GM21515 (cell line): Measurements from ENCODE around the gene MRPL1.

ENCODE experiments used
- ATAC-seq: cut with Tn5 transposase; IDR thresholded peaks from one replicate; pipeline ENCODE4 v1.9.1; 2021; ENCODE audit not compliant: unreplicated experiment

The MRPL1 gene

DNA sequence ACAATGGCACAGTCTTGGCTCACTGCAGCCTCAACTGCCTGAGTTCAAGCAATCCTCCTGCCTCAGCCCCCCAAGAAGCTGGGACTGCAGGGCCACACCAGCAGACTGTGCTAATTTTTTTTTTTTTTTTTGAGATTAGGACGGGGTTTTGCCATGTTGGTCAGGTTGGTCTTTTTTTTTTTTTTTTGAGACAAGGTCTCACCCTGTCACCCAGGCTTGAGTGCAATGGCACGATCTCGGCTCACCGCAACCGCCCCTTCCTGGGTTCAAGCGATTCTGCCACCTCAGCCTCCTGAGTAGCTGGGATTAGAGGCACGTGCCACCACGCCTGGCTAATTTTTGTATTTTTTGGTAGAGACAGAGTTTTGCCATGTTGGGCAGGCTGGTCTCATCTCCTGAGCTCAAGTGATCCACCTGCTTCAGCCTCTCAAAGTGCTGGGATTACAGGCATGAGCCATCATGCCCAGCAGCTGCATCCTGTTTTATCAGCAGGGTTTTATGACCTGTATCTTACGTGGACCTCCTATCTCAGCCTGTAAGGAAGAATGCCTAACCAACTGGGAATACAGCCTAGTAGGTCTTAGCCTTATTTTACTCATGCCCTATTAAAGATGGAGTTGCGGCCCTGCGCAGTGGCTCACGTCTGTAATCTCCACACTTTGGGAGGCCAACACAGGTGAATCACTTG lies 13.2 kb upstream of the MRPL1 start:
- no peak for ATAC-seq

DNA sequence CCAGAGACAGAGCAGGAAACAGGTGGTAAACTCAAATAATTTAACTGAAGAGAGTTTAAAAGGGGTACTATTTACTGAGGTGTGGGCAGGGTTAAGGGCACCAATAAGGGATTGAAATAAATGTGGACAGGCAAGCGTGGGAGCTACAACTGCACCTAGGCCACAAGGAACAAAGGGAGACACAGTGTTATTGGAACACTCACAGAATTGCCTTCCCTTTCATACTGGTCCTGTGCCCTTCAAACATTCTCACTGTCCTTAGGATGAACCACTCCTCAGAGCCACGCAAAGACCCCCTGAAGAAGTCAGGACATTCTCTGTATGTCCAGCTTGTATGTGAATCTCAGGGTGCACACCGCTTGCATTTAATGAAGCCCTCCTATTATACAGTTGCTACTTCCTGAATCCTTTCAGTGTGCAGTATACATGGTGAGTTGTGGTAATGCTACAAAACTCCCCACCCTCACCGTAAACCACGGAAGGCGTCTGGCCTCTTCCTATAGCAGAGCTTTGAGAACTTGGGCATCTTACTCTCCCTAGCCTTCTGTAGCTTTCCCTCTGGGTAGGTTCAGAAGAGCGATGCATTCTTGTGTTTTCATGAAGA lies 9.6 kb upstream of the MRPL1 start:
- peak; percentile 92 for ATAC-seq

GRCh38 chr4:77854431-77855111 lies 8.1 kb upstream of the MRPL1 start:
- no peak for ATAC-seq

DNA sequence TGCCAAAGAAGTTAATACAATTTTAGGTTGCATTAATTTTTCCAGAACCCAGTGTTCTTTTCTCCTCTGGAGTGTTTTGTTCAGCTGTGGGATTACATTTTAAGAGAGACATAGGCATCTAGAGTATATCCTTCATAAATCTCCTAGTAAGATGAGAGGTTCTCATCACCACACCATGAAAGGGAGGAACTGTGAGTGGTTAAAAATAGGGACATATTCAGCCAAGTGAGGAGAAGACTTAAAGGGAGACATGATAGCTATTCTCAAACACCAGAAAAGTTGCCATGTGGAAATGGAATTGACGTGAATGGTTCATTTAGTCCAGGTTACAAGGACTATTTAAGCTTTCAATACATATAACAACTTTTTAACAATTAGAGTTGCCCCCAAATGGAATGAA lies 6.5 kb upstream of the MRPL1 start:
- no peak for ATAC-seq

GRCh38 chr4:77859256-77859655 lies 3.4 kb upstream of the MRPL1 start:
- no peak for ATAC-seq

GRCh38 chr4:77861495-77861894 lies 1.1 kb upstream of the MRPL1 start:
- ATAC-seq: no peak

GRCh38 chr4:77863341-77863740 lies 711 bp downstream of the MRPL1 start:
- peak; percentile 4 for ATAC-seq

- no peak for ATAC-seq
Observed at GRCh38 chr4:77865259-77865658, 2.6 kb downstream of the MRPL1 start.

GRCh38 chr4:77872723-77873445 lies 10.3 kb downstream of the MRPL1 start:
- no peak for ATAC-seq

- no peak for ATAC-seq
Observed at GRCh38 chr4:77877167-77877566, 14.5 kb downstream of the MRPL1 start.

GRCh38 chr4:77877771-77878565 lies 15.3 kb downstream of the MRPL1 start:
- ATAC-seq: no peak

DNA sequence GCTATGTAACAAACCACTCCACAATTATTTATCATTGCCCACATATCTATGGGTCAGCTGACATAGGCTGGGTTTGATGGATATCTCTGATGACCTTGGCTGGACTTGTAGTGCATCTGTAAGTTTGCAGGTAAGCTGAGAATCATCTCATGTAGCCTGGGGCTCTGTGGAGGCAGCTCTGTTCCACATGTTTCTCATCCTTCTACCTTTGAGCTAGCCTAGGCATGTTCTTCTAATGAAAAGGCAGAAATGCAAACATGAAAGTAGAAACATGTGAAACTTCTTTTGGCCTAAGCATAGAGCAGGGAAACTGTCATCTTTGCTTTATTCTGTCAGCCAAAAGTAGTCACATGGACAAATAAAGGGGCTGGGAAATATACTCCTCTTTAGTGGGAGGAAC lies 18.2 kb downstream of the MRPL1 start:
- peak; percentile 47 for ATAC-seq

GRCh38 chr4:77881460-77882295 lies 19.0 kb downstream of the MRPL1 start:
- ATAC-seq: peak; percentile 10

DNA sequence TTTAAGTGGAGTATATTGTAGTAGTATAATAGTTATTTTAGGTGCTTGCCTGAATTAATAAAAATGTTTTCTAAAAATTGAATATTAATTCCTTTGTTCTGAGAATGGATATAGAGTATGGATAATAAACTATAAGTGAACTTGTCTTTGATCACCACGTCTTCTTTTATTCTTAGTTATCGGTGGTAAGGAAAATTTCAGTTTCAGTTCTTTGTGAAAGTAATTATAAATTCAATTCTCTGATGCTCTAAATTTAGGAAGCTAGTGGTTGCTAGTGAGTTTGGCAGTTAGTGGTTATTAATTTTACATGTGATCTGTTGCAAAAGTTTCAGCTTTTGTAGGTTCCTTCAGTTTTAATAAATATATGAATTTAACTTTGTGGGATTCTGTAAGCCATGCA lies 30.8 kb downstream of the MRPL1 start:
- ATAC-seq: no peak

DNA sequence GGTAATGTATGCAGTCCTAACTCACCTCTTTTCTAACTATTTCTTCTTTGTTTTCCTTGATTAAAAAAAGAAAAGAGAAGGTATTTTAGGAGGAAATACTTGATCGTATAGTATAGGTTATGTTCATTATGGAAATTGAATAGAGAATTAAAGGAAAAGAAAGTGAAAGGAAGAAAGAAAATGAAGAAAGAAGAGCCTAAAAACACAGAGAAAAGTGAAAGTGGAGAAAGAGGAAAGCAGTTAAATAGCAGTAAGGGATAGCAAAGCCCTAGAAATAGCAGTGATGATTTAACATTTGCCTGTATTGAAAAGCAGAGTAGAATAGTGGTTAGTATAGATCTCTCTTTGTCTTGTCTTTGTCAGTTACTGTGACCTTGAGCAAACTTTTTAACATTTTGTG lies 37.0 kb downstream of the MRPL1 start:
- ATAC-seq: no peak

GRCh38 chr4:77903186-77903585 lies 40.6 kb downstream of the MRPL1 start:
- ATAC-seq: no peak

GRCh38 chr4:77905651-77906263 lies 43.1 kb downstream of the MRPL1 start:
- ATAC-seq: no peak

DNA sequence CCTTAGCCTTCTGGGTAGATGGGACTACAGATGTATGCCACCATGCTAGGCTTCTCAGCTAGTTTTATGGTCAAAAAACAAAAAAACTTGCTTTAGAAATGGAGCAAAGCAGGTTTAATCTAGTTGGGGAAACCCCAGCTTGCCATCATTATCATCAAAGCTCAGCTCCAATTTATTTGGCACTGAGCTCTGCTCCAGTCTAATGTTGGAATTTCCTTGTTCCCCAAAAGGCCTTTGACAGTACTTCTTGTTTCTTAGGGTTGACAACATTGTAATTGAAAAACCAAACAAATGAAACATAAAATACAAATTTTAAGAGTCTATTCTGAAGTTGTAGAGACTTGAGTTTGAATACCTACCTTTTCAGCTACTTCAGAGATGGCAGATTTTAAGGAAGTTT lies 48.0 kb downstream of the MRPL1 start:
- ATAC-seq: no peak

GRCh38 chr4:77911091-77911490 lies 48.5 kb downstream of the MRPL1 start:
- ATAC-seq: no peak
